A549 (cell line): ENCODE measurements around the gene MOV10.

Experiments
- CHD2 ChIP-seq: fragments of 150-350 bp; IDR thresholded peaks from 2 replicates; pipeline ENCODE4 v1.6.1; 2014; ENCODE audit warnings: low read length; ENCODE audit not compliant: partially characterized antibody
- CTCF ChIP-seq: fragments of >200 bp; sonication (Bioruptor Twin); formaldehyde crosslinking; IDR thresholded peaks from 3 replicates; pipeline ENCODE4 v1.5.1; 2016
- ESRRA ChIP-seq: fragments of 150-350 bp; IDR thresholded peaks from 2 replicates; pipeline ENCODE4 v1.6.1; 2014; ENCODE audit warnings: mild to moderate bottlenecking, low read length, borderline replicate concordance
- HMGXB4 ChIP-seq: fragments of 250-450 bp; sonication (Bioruptor Pico); IDR thresholded peaks from 2 replicates; pipeline ENCODE4 v1.5.0; 2021; ENCODE audit warnings: mild to moderate bottlenecking, moderate library complexity, borderline replicate concordance
- MAZ ChIP-seq: fragments of 150-350 bp; IDR thresholded peaks from 2 replicates; pipeline ENCODE4 v1.6.1; 2014; ENCODE audit warnings: antibody characterized with exemption, low read depth, low read length, borderline replicate concordance
- TF ChIP-seq, protein P1 (sequence below): fragments of 200-600 bp; sonication (generic); IDR thresholded peaks from 2 replicates; pipeline ENCODE4 v1.6.1; 2016; ENCODE audit warnings: antibody characterized with exemption, mild to moderate bottlenecking, moderate library complexity

DNA sequence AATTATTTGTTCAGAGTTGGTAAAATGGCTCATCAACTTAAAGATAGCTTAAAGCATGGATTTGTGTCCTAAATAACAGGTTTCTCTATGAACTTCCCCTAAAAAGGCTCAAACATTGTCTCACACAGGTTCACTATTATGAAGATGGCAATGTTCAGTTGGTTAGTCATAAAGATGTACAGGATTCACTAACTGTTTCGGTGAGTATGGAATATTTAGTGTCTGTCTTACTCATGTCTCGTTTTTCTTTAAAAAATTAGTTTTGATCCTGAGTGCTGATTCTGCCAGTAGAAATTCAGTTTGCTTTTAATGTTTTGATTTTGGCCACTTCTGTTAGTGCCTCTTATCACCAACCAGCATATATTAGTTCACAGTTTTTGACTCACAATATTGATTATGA, 7.5 kb upstream of the MOV10 start:
- no peak for TF ChIP-seq CHD2
- no peak for TF ChIP-seq ESRRA
- TF ChIP-seq CTCF: no peak
- TF ChIP-seq HMGXB4 (CRISPR knock-in tag): no peak
- no peak for TF ChIP-seq MAZ
- TF ChIP-seq, protein P1, sequence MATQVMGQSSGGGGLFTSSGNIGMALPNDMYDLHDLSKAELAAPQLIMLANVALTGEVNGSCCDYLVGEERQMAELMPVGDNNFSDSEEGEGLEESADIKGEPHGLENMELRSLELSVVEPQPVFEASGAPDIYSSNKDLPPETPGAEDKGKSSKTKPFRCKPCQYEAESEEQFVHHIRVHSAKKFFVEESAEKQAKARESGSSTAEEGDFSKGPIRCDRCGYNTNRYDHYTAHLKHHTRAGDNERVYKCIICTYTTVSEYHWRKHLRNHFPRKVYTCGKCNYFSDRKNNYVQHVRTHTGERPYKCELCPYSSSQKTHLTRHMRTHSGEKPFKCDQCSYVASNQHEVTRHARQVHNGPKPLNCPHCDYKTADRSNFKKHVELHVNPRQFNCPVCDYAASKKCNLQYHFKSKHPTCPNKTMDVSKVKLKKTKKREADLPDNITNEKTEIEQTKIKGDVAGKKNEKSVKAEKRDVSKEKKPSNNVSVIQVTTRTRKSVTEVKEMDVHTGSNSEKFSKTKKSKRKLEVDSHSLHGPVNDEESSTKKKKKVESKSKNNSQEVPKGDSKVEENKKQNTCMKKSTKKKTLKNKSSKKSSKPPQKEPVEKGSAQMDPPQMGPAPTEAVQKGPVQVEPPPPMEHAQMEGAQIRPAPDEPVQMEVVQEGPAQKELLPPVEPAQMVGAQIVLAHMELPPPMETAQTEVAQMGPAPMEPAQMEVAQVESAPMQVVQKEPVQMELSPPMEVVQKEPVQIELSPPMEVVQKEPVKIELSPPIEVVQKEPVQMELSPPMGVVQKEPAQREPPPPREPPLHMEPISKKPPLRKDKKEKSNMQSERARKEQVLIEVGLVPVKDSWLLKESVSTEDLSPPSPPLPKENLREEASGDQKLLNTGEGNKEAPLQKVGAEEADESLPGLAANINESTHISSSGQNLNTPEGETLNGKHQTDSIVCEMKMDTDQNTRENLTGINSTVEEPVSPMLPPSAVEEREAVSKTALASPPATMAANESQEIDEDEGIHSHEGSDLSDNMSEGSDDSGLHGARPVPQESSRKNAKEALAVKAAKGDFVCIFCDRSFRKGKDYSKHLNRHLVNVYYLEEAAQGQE: no peak
